Adrenal gland (tissue), 5 donors: Measurements from ENCODE around the gene SYTL3.

Experiments used
- POLR2A ChIP-seq, 2 donors: fragments of 450-650 bp; IDR thresholded peaks; one replicate each; pipeline ENCODE4 v1.6.1; 2017; ENCODE audit warnings: antibody characterized with exemption in 2 of 2, mild to moderate bottlenecking in 2 of 2, moderate library complexity in 1 of 2
- TF ChIP-seq, protein P1 (sequence below), 6 experiments: fragments of 450-650 bp in 4 of 6; fragments of 200-600 bp in 2 of 6; sonication (generic) in 1 of 6; IDR thresholded peaks; 1 replicate in 5 of 6; 2 replicates in 1 of 6; pipeline versions ENCODE4 v1.5.1 to v1.8.0; 2016 to 2021; ENCODE audit warnings: antibody characterized with exemption in 6 of 6, mild to moderate bottlenecking in 2 of 6, moderate library complexity in 1 of 6
- donor health status: DM: no; HTN: no; CAD: no.

DNA sequence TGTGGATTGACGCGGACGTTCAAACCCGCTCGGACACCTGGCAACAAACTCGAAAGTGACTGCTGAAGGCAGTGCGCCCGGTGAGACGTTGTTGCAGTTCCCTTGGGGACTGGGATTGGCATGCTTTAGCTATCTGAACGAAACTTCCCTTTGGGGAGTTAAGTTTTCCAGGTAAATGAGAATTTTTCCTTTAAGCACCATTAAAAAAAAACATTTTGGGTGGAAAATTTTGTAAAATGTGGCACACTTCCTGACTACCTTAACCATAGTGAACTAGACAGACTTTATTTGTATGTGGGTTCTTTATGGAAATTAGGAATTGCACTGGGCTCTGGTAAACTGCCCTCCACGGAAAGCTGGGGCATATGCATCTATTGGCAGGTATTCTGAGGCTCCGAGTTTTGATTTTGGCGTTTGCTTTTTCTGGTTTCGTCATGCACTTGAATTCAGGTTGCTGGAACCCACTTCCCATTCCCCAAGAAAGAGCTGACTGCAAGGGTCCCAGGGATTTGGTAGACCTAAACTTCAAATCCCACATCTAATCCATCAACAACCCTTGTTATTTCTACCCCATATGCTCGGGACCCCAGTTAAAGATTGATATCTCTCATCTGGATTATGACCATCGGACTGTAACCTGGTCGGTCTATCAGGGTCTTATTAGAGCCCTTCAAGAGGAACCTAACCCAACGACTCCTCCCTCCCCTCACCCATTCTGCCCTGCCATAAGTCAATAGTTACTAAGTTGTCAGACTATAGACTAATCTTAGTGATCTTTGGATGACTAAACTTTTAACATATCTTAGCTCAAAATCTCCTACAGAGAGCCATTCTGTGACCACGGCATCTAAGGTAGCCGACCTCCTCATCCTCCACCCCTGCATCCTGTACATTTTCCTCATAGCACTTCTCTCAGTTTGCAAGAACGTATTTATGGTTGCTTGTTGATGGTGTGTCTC is 4.5 kb upstream of the SYTL3 start:
- TF ChIP-seq, protein P1, sequence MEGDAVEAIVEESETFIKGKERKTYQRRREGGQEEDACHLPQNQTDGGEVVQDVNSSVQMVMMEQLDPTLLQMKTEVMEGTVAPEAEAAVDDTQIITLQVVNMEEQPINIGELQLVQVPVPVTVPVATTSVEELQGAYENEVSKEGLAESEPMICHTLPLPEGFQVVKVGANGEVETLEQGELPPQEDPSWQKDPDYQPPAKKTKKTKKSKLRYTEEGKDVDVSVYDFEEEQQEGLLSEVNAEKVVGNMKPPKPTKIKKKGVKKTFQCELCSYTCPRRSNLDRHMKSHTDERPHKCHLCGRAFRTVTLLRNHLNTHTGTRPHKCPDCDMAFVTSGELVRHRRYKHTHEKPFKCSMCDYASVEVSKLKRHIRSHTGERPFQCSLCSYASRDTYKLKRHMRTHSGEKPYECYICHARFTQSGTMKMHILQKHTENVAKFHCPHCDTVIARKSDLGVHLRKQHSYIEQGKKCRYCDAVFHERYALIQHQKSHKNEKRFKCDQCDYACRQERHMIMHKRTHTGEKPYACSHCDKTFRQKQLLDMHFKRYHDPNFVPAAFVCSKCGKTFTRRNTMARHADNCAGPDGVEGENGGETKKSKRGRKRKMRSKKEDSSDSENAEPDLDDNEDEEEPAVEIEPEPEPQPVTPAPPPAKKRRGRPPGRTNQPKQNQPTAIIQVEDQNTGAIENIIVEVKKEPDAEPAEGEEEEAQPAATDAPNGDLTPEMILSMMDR (IDR thresholded peaks at IDR 0.05), result no peak
- TF ChIP-seq POLR2A (IDR thresholded peaks at IDR 0.05), result no peak
